Measurements from ENCODE around the gene GFOD1.
"Not testable (repeated sequence)": the region's sequence is repeated elsewhere in the genome, so short reads cannot be mapped to it uniquely, and the experiment has no call there.

Gene GFOD1

DNA sequence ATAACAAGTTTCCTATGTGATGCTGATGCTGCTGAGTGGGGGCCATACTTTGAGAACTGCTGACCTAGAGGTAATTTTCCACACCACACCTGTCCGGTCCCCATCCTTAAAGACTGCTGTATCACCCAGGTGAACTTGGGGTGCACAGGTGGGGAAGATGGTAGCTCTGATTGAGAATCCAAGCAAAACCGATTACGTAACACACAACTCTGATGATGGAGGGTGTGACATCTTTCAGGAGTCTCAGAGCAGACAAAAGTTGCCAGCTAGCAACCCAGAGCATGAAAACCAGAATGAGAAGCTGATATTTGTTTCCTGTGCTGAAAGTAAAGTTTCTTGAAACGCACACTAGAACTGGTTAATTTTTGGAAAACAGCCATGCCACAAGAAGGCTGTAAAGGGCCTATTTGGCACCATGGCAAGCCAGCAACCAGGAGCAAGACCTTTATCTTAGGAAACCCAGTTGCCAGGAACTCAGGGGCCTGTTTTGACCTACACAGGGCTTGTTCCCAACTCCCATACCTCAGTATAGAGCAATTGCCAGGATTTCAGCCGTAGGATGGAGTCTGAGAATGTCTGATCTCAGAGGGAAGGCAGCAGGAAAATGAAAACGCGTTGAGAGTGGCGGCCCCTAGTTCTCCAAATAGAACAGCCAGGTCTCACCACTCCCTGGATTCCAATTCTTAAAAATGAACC, 137.4 kb downstream of the GFOD1 start:
- DNase-seq, result no peak

DNA sequence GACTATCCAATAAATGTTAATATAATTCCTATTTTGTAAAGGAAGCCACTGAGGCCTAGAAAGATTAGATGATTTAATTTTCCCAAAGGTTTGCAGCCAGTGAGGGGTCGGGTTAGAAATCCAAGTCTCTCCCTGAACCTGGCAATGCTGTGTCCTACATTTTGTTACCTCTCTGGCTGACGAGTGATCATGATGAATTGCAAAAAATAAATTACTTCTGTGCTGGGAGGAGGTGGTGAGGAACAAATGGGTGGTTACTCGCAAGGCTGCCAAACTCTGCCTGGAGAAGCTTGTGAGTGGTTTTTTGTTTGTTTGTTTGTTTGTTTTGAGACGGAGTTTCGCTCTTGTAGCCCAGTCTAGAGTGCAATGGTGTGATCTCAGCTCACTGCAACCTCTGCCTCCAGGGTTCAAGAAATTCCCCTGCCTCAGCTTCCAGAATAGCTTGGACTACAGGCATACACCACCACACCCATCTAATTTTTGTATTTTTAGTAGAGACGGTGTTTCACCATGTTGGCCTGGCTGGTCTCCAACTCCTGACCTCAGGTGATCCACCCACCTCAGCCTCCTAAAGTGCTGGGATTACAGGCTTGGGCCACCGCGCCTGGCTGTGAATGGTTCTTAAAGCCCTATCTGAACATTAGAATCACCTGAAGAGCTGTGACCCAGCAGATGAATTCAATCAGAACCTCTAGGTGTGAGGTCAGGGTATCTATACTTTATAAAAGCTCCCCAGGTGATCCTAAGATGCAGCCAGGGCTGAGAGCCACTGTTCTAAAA, 138.9 kb downstream of the GFOD1 start:
- DNase-seq, result no peak

DNA sequence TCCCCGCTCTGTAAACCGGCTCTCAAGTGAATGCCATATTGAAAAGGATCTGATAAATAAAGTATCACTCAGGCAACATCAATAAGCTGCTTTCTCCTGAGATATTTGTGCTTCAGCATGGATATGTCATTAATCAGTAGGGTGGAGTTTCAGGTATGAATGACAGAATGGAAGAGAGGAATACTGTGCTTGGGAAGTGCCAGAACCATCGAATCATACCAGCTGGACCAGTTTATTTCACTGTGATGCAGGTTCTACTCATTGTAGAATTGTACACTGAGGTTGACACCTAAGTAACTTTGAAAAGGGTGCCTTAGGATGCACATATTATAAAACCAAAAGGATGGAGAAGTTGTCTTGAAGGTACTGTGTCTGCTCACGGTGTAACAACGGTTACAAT, 141.2 kb downstream of the GFOD1 start:
- DNase-seq, result no peak

DNA sequence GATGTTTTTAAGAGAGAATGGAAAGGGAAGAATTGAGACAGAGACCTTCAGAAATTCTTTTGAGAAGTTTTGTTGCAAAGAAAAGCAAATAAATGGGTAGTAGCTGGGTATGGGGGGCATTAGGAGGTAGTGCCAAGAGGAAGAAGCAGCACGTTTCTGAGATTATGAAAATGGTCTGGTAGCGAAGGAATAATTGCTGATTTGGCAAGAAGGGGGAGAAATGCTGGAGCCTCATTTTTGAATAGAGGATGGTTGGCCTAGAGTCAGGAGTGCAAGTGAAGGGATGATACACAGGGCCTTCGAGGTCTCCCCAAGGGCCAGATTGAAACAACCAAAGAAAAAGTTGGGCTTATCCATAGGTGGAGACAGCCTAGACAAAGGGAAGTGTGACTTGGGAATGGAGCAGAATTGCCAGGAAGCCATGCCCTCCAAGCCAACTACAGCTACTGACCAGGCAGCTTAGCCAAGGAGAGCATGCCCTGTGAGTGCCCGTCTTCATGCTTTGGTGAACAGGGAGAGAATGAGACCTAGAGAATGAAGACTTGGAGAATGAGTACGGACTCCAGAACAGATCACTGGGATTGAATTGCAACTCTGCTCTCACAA, 144.9 kb downstream of the GFOD1 start:
- DNase-seq, result no peak

DNA sequence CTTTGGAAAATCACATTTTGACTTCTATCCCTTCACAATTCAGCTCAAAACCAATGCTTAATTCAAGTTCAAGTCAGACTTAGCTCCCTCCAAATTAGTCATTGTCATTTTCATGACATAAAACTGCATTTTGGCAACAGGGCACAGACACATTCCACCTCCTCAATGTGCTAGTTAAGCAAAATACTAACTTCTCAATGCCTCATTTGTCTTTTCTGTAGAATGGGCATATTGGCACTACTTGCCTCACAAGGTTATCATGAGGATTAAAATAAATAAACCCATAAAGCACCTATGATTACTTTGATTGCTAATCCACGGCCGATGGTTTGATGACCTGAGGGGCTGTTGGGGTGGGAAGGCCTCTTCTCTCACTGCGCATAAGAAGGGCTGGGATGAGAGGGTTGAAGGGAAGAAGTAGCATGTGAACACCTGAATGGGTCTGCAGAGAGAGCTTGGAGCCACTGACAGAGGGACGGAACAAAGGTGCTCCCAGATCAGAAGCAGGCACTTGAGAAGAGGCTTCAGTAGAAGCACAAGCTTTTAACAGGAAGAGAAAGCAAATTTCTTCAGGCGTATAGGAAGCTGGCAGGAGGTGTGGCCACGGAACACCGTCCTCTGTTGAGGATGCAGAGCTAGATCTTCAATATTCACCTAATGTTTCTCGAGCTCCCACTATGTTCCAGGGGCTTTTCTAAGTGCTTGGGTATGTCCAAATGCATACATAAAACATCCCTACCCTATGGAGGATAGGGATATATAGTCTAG, 147.4 kb downstream of the GFOD1 start:
- no peak for DNase-seq

DNA sequence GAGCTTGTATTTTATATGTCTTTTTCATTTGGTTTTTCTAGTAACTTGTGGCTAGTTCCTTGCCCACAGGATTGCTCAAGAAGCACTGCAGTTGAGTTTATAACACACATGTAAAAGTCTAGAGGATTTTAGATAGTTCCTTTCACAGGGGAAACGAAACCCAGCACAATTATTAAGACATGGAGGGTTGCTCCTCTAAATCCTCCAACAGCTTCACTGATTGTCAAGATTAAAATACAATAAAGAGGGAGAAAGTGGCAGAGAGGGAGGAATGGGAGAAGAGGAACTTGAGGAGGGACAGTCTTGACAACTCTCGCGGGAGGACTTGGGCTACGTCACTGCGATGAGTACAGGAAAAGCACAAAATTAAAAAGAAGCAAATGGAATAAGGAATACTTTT, 149.4 kb downstream of the GFOD1 start:
- no peak for DNase-seq

DNA sequence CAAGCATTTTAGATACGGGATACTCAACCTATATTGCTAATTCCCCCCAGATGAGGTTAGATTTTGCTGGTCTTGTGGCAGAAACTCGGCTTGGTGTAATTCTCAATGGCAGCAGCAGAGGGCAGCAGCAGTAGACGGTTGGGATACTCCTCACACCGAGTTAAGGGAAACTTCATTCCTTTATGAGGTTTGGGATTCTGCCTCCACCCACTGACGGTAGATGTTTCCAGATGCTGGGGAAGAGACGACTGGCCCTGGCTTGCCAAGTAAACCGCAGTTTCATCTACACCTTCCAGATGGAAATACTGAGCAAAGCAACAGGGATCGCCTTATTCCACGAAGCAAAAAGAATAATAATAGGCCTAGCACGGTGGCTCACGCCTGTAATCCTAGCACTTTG, 150.8 kb downstream of the GFOD1 start:
- DNase-seq, result peak; percentile 88

DNA sequence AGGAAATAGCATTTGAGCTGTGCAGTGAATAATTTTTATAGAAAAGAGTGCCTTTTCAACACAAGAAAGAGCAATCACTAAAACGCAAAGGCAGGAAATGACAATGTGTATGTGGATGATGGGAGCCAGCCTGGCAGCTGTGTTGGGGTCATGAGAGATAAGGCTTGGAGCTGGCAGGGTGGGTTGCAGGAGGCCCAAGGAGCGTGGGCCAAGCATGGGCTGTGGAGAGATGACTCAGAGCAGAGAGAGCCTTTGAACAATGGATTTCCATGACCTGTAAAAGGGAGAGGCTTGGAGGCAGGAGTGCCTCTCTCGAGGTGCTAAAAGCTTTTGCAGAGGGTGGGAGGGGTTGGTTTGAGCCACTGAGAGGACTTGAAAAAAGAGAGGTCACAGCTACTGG, 152.4 kb downstream of the GFOD1 start:
- DNase-seq, result no peak

DNA sequence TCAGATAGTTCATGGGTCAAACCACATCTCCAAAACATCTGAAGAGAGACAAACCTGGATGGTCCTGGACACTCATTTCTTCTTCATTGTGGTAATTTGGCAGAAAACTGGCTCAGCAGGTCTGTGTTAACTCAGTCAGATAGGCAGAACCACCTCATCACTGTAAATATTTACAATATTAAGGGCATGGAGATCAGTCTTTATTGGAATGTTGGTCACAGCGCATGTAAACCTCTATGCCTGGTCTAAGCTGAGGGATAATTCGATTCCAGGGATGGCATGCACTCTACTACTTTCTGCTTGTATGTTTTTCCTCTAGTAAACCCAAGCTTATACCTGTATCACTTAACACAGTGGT, 155.1 kb downstream of the GFOD1 start:
- DNase-seq, result no peak

DNA sequence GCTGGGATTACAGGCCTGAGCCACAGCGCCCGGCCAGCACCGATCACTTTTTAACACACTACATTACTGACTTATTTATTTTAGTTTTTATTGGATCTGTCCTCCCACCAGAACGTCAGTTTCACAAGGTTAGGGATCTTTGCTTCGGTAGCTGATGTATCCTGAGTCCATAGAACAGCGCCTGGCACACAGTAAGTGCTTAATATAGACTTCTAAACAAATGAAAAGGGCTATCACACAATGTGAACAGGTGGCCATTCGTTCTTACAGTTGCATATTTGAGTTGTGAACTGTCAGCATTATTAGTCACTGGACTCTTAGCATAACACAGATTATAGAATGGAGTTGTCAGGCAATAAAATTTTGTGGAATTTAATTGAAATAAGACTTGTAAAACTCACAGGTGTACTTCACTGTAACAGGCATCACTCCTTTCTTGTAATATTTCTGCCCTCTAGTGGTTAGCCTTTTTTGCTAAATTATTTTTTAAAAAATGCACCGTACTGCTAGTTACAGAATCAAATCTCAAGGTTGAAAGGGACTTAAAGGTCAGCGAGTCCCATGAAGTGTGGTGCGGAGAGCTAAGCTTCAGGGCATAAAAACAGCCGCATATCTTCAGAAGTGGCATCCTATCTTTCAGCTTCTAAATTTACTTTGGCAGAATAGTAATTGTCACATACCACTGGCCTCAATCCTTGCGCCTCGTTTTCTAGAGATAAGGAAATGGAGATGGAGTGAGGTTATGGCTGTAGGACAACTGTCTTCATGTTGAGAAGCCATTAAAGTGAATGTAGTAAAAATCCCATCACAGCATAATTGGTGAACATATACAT, 155.7 kb downstream of the GFOD1 start:
- DNase-seq, result peak; percentile 50

DNA sequence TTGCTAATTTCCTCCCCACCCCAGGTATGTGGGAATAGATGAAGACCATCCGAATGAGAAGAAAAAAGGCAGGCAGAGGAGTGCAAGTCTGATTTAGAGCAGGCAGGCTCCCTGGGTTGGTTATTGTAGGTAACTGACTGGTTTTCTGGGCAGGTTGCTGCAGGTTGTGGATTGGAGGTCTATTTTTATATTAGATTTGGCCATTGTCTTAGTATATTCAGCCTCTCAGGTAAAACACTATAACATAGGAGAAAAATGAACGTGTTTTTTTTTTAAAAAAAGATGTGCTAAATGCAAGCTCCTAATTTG, 158.6 kb downstream of the GFOD1 start:
- no peak for DNase-seq

DNA sequence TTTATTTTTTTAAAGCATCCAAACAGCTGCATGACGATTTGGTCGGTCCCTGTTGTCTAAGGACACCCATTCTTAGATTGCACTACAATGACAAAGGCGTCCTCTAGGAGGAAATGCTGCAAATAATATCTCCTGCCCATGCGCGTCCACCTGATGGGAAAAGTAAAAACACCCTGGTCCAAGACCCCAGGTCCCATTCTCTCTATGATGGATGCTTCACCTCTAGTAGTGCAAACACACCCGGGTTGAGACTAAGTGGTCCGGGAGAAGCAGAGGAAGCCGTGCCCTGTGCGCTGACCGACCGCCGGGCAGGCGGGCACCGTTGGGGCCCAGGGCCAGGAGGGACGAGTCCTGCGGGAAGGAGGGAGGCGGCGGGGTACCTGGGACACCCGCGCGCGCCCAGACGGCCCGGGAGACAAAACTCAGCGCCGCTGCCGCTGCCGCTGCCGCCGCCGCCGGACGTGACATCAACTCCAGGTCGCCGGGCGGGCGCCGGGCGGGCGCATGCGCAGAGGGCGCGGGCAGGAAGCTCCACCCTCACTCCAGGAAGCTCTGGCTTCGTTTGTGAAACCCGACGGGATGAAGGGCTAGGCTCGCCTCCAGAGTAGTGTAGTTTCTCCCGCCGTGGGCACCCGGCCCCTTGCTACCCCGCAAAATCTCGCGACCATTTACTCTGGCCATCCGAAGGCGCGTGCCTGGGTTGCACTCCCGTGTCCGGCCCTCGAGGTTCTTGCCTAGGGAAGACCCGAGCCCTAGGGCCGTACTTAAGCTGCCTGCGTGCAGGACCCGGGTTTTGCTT, 159.1 kb downstream of the GFOD1 start, which contains the start of gene TBC1D7:
Gene TBC1D7, minus strand, starts transcription at position 462 of the 799 bp plus-strand sequence. CDS start 1,639 bp downstream, outside the sequence.
- peak; percentile 93 for DNase-seq

DNA sequence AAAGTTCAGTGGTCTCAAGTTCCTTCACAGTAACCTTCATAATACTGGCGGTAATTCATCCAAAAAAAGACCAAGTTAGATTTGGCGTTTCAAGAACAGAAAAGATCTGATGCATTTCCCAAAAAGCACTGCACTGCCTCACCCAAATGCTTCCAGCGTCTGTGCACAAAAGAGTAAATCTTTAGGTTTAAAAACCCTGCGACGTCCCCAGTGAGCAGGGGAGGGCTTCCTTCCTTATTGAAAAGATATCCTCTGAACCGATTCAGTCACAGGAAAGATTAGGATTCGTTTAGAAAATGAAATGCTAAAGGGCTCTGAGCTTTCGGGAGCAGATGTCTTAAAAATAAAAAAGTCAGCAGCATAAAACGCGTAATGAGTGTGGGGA, 159.7 kb downstream of the GFOD1 start:
- DNase-seq, result peak; percentile 71

DNA sequence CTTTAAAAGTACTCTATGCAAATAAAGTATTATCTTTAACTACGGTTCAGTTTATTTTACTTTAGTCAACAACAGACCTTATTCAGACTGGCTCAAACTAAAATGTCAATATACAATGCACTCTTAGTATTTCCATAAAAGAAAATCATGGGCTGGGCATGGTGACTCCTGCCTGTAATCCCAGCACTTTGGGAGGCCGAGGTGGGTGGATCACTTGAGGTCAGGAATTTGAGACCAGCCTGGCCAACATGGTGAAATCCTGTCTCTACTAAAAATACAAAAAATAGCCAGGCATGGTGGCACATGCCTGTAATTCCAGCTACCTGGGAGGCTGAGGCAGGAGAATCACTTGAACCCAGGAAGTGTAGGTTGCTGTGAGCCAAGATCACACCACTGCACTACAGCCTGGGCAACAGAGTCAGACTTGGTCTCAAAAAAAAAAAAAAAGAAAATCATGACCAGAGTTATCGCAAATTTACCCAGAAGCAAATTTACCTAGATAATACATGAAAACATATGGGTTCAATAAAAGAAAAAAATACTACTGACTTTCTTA, 161.3 kb downstream of the GFOD1 start:
- DNase-seq, result not testable (repeated sequence)

DNA sequence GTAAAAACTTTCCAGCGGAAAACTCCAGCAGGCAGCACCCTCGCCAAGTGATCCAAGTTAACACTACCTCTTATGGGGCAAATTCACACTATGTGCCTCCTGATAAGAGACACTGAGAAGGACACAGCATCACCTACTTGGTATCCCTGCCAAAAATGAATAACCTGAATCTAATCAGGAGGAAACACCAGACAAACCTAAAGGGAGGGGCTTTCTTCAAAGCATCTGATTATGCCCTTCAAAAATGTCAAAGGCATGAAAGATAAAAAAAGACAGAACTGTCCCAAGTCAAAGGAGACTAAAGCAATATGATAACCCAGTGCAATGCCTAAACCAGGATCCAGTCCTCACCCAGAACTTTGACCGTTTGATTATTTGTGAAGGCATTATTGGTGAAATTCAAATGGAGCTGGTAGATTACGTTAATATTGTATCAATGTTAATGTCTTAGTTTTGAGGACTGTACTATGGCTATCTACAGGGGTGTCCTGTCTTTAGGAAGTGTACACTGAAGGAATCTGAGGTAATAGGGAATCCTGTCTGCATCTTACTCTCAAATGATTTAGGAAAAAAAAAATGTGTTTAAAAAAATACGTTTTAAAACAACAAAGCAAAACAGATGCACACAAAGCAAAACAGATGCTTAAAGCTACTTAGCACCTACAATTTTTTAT, 167.4 kb downstream of the GFOD1 start:
- no peak for DNase-seq

DNA sequence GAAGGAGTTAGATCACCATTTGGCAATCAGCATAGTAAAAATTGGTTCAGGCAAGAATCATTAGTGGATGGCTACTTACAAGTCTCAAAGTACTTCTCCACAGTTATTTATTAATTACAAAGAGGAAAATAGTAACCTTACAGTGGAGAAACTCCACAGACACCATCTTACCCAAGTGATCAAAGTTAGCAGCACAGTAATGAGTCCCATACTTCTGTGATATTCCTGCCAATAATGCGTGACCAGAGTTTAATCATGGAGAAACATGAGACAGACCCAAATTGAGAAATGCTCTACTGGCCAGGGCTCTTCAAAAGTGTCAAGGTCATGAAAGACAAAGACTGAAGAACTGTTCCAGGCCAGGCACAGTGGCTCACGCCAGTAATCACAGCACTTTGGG, 168.6 kb downstream of the GFOD1 start:
- DNase-seq, result no peak

DNA sequence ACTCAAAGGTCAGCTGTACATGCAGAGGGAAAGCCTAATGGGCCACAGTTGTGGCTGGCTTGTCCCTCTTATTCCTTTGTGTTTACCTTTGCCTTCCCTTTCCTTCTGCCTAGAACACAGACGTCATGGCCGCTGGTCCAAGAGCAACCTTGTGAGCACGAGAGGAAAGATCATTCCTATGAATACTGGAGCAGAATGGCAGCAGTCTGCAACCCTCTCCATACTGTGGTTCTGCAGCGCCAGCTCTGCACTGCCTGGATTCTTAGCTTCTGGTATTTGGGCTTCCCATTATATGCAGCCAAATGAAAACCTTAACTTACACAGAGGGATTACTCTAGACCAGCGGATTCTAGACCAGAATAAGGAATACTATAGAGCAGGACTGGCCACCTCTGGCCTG, 171.5 kb downstream of the GFOD1 start:
- no peak for DNase-seq

DNA sequence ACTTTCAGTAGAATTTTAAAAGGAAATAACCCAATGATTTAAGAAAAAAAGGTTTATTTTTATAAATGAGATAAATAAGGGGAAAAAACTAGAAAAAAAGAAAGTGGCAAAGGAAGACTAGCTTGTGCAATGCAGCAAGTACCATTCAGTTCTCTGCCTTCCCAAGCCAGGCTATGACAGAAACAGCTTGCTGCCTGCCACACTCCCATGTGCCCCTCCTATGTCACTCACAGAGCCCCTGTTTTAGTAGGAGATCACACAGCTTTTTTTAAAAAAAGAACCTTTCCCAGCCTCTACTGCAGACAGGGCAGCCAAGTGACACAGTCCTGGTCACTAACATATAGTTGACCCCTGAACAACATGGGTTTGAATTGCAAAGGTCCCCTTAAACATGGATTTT, 172.6 kb downstream of the GFOD1 start:
- DNase-seq, result no peak

DNA sequence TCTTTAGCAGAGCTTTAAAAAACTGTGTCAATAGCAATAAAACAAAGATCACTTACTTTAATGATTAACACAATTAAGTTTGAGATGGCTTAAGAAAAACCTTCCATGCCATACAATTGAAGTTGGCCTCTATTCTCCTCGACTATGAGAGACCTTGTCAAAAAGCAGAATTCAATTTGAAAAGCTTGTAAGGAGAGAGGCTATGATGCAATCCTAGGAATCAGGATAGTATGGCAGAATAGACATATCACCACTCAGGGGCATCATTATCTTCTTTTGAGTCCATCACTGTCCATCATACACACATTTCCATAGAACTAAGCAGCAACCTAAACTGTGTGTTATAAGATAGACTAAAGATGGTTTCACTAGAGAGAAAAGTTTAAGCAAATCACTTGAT, 176.2 kb downstream of the GFOD1 start:
- no peak for DNase-seq

DNA sequence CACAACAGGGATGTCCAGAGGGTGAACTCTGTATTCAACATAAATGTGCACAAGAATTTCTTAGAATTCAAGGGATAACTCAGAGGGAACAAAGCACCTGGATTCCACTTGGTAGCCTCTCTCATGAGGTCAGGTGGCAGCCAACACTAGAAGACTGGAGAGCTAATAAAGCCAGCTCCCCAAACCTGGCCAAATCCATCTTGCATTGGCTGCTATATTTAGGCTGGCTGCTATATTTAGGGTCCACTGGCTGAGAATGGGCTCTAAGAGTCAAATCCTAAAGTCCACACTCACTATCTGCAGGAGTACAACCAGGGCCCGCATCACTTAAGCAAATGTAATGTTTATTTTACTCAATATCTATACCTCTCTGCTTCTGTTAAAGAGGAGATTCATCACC, 179.1 kb downstream of the GFOD1 start:
- no peak for DNase-seq

Measured in NCI-H82 (cell line).